AG04449 (cell line): ENCODE results near the gene PLCG1.

Source experiments
- CTCF ChIA-PET: fragments of 350-600 bp; formaldehyde crosslinking; extraction: SDS; loops from one replicate; lab custom pipeline; 2021; ENCODE audit warnings: antibody characterized with exemption; lab: Yijun Ruan, JAX
- POLR2A ChIA-PET: fragments of 400-600, 350-600 bp; formaldehyde crosslinking; extraction: SDS; loops from one replicate; lab custom pipeline; 2020; ENCODE audit warnings: antibody characterized with exemption, inconsistent platforms; lab: Yijun Ruan, JAX
- DNase-seq: peaks from one replicate; pipeline ENCODE4 v3.0.0-alpha.2; 2010; ENCODE audit warnings: low read depth, low spot score
- H3K4me3 ChIP-seq: 2 replicates; pipeline ENCODE4 v1.5.1; 2011; ENCODE audit warnings: low read depth, mild to moderate bottlenecking, control low read depth, low read length
- CTCF ChIP-seq: IDR thresholded peaks from one replicate; pipeline ENCODE4 v1.5.1; 2011; ENCODE audit warnings: mild to moderate bottlenecking, moderate library complexity, low read length, control low read depth, inconsistent platforms; ENCODE audit not compliant: insufficient read depth; ENCODE audit errors: missing control alignments

Gene PLCG1

DNA sequence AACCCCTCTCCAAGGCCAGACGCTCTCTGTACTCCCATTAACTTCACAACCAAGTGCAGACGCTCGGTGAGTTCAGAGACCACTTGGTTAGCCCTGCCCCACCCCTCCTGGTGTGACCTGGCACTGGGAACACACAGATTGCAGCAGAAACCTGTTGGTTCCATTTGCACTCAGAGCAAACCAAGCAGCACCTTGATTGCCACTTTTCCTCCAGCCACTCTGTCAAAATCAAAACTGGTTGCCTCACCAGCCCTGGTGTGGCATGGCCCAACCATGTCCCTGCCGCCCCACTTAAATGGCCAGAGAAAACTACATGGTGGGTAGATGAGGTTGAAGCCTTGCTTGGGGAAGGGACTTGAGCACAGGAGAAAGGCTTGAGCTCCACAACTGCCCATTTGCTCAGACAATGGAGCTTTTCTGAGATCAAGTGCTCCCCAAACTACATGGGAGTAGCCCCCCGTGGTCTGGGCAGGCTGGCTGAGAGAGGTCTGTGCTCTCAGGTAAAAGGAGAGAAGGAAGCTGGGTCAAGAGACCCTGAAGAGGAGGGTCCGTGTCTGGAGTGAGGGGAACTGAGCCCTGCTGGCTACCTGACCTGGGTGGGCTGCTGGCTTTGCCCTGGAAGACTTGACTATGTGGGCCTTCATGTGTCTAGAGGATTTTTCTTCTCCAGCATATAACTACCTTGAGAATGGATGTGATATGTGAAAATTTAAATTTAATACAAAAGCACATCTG, 43.4 kb downstream of the PLCG1 start:
- no peak for DNase-seq
- ChIA-PET CTCF (interaction anchor here (1.2 to 3.2 kb wide), 6 partner anchors 8 to 159 kb away, joined by 3 to 18 read pairs (median 3); partner anchors contain the start of gene LPIN3), POLR2A (no interaction called here)
- H3K4me3 ChIP-seq, result no peak overlapping the region
- no peak for TF ChIP-seq CTCF

- H3K4me3 ChIP-seq, result no peak overlapping the region
- TF ChIP-seq CTCF, result no peak
- no peak for DNase-seq
- ChIA-PET CTCF (interaction anchor here (0.8 to 3.2 kb wide), 5 partner anchors 9 to 158 kb away, joined by 3 to 18 read pairs (median 3); partner anchors contain the start of gene LPIN3), POLR2A (no interaction called here)
These were observed 44.2 kb downstream of the PLCG1 start for GRCh38 chr20:41181567-41181966.

- no peak for TF ChIP-seq CTCF
- no peak for DNase-seq
- POLR2A ChIA-PET, result no interaction called here
- CTCF ChIA-PET, result interaction anchor here (0.8 to 3.2 kb wide), 4 partner anchors 8 to 157 kb away, joined by 3 to 18 read pairs (median 8); partner anchors contain the start of gene LPIN3
- no peak overlapping the region for H3K4me3 ChIP-seq
These were observed 45.2 kb downstream of the PLCG1 start for GRCh38 chr20:41182296-41183212.

GRCh38 chr20:41183391-41183790, 46.0 kb downstream of the PLCG1 start:
- ChIA-PET POLR2A (no interaction called here), CTCF (no interaction called here)
- TF ChIP-seq CTCF, result no peak

GRCh38 chr20:41183831-41184230, 46.5 kb downstream of the PLCG1 start:
- ChIA-PET POLR2A (no interaction called here), CTCF (interaction anchor here (1.6 kb wide), 1 partner anchor 11 kb away, joined by 6 read pairs; no protein-coding TSS in a partner anchor)
- no peak for DNase-seq
- H3K4me3 ChIP-seq, result no peak overlapping the region
- TF ChIP-seq CTCF, result no peak

More at GRCh38 chr20:41183391-41183790, 46.0 kb downstream of the PLCG1 start:
- no peak for DNase-seq
- H3K4me3 ChIP-seq, result no peak overlapping the region
